Mesodermal cell (in vitro differentiated cells): ENCODE data around the gene CNGA3.
"Not testable (repeated sequence)": the region's sequence is repeated elsewhere in the genome, so short reads cannot be mapped to it uniquely, and the experiment has no call there.

Experiments used
- H3K27ac ChIP-seq: 2 replicates; pipeline ENCODE4 v1.7.0; 2013; ENCODE audit warnings: mild to moderate bottlenecking, low read depth, low read length, moderate library complexity; ENCODE audit not compliant: severe bottlenecking
- H3K36me3 ChIP-seq: 2 replicates; pipeline ENCODE4 v1.7.1; 2013; ENCODE audit warnings: mild to moderate bottlenecking, low read length, moderate library complexity; ENCODE audit not compliant: control insufficient read depth, insufficient read depth
- H3K4me1 ChIP-seq: one replicate; pipeline ENCODE4 v1.7.1; 2013; ENCODE audit warnings: mild to moderate bottlenecking, low read length; ENCODE audit not compliant: insufficient read depth, control insufficient read depth, poor library complexity, severe bottlenecking
- H3K4me3 ChIP-seq: 2 replicates; pipeline ENCODE4 v1.7.0; 2013; ENCODE audit warnings: low read length, control low read depth, mild to moderate bottlenecking; ENCODE audit not compliant: insufficient read depth, poor library complexity, severe bottlenecking; ENCODE audit errors: extremely low read depth
- H3K9me3 ChIP-seq: 2 replicates; pipeline ENCODE4 v1.7.1; 2013; ENCODE audit warnings: mild to moderate bottlenecking, low read length, moderate library complexity; ENCODE audit not compliant: control insufficient read depth
- WGBS, 2 experiments: methylation state at CpG; one replicate each; pipeline ENCODE4 v1.1.5; 2013; ENCODE audit warnings: missing lambda C conversion rate in 2 of 2; ENCODE audit not compliant: insufficient coverage in 2 of 2; 5-methylcytosine and 5-hydroxymethylcytosine counted together

The CNGA3 gene

GRCh38 chr2:98309580-98309979 is 36.7 kb upstream of the CNGA3 start:
- Histone ChIP-seq H3K9me3 (no peaks in the 10 kb centered on the region), H3K27ac (no peak overlapping the region), H3K36me3 (no peaks in the 10 kb centered on the region), H3K4me1 (no peaks in the 10 kb centered on the region), H3K4me3 (no peak overlapping the region)
- WGBS, 2 experiments = 80 to 85% methylated on average over 11 of the region's 11 CpGs

- WGBS, 2 experiments = 69 to 78% methylated on average over 3 of the region's 4 CpGs
- Histone ChIP-seq H3K9me3 (no peaks in the 10 kb centered on the region), H3K4me1 (no peaks in the 10 kb centered on the region), H3K27ac (no peak overlapping the region), H3K4me3 (no peak overlapping the region), H3K36me3 (no peaks in the 10 kb centered on the region)
Measured at GRCh38 chr2:98310010-98310409, 36.2 kb upstream of the CNGA3 start.

- H3K4me3 ChIP-seq = no peak overlapping the region
- WGBS, 2 experiments = 82 to 86% methylated on average over 1 to 3 of the region's 3 CpGs
- no peaks in the 10 kb centered on the region for H3K4me1 ChIP-seq
- H3K36me3 ChIP-seq = no peaks in the 10 kb centered on the region
- no peaks in the 10 kb centered on the region for H3K9me3 ChIP-seq
- H3K27ac ChIP-seq = no peak overlapping the region
Measured at GRCh38 chr2:98311090-98311489, 35.2 kb upstream of the CNGA3 start.

- Histone ChIP-seq H3K9me3 (no peaks in the 10 kb centered on the region), H3K36me3 (no peaks in the 10 kb centered on the region), H3K4me3 (no peak overlapping the region), H3K4me1 (no peaks in the 10 kb centered on the region), H3K27ac (no peak overlapping the region)
- 91 to 93% methylated on average over 28 to 31 of the region's 33 CpGs for WGBS, 2 experiments
Measured at GRCh38 chr2:98311771-98312545, 34.3 kb upstream of the CNGA3 start.

- no peaks in the 10 kb centered on the region for H3K4me1 ChIP-seq
- 87 to 91% methylated on average over 4 of the region's 8 CpGs for WGBS, 2 experiments
- H3K9me3 ChIP-seq = no peaks in the 10 kb centered on the region
- no peak overlapping the region for H3K4me3 ChIP-seq
- H3K36me3 ChIP-seq = no peaks in the 10 kb centered on the region
- H3K27ac ChIP-seq = no peak overlapping the region
Measured at GRCh38 chr2:98313492-98314250, 32.6 kb upstream of the CNGA3 start.

GRCh38 chr2:98314251-98314650 is 32.0 kb upstream of the CNGA3 start:
- 100% methylated on average over 3 to 4 of the region's 4 CpGs for WGBS, 2 experiments
- Histone ChIP-seq H3K9me3 (no peaks in the 10 kb centered on the region), H3K4me3 (no peak overlapping the region), H3K27ac (no peak overlapping the region), H3K4me1 (no peaks in the 10 kb centered on the region), H3K36me3 (no peaks in the 10 kb centered on the region)

- H3K27ac ChIP-seq = no peak overlapping the region
- WGBS, 2 experiments = 80 to 100% methylated on average over 1 of the region's 2 CpGs
- no peaks in the 10 kb centered on the region for H3K36me3 ChIP-seq
Measured at GRCh38 chr2:98315957-98316356, 30.3 kb upstream of the CNGA3 start.

GRCh38 chr2:98317214-98317613 is 29.0 kb upstream of the CNGA3 start:
- Histone ChIP-seq H3K4me3 (no peak overlapping the region), H3K36me3 (no peaks in the 10 kb centered on the region), H3K9me3 (peaks cover 18% of the 10 kb centered on the region), H3K4me1 (no peaks in the 10 kb centered on the region), H3K27ac (no peak overlapping the region)
- 50% methylated on average over 2 of the region's 3 CpGs; no CpG with 5 or more reads in 1 of the 2 experiments for WGBS, 2 experiments

More at GRCh38 chr2:98315957-98316356, 30.3 kb upstream of the CNGA3 start:
- no peaks in the 10 kb centered on the region for H3K4me1 ChIP-seq
- no peak overlapping the region for H3K4me3 ChIP-seq
- peaks cover 11% of the 10 kb centered on the region for H3K9me3 ChIP-seq

- not testable (repeated sequence) for H3K36me3 ChIP-seq, H3K27ac ChIP-seq, H3K4me3 ChIP-seq, H3K4me1 ChIP-seq
- peaks cover 20% of the 10 kb centered on the region for H3K9me3 ChIP-seq
- WGBS, 2 experiments = 89 to 95% methylated on average over 3 of the region's 3 CpGs
Measured at GRCh38 chr2:98320171-98320570, 26.1 kb upstream of the CNGA3 start.

GRCh38 chr2:98324181-98324580 is 22.1 kb upstream of the CNGA3 start:
- Histone ChIP-seq H3K36me3 (no peaks in the 10 kb centered on the region), H3K27ac (no peak overlapping the region), H3K4me1 (no peaks in the 10 kb centered on the region), H3K4me3 (no peak overlapping the region), H3K9me3 (peaks cover 24% of the 10 kb centered on the region)
- 78% methylated on average over 1 of the region's 2 CpGs; no CpG with 5 or more reads in 1 of the 2 experiments for WGBS, 2 experiments

GRCh38 chr2:98327776-98328175 is 18.5 kb upstream of the CNGA3 start:
- Histone ChIP-seq H3K36me3 (no peaks in the 10 kb centered on the region), H3K27ac (no peak overlapping the region), H3K9me3 (peaks cover 4% of the 10 kb centered on the region), H3K4me1 (no peaks in the 10 kb centered on the region), H3K4me3 (no peak overlapping the region)
- WGBS, 2 experiments = 89 to 100% methylated on average over 4 of the region's 4 CpGs
